ENCODE measurements around the gene RGS18. TPM values are rescaled to one million over a fixed set of nuclear protein-coding genes. Genes with fewer than 3 reads are reported as not detected.

RGS18 gene
- total RNA-seq, 2 donors from 2014 or later = 1.2 to 1.9 TPM

DNA sequence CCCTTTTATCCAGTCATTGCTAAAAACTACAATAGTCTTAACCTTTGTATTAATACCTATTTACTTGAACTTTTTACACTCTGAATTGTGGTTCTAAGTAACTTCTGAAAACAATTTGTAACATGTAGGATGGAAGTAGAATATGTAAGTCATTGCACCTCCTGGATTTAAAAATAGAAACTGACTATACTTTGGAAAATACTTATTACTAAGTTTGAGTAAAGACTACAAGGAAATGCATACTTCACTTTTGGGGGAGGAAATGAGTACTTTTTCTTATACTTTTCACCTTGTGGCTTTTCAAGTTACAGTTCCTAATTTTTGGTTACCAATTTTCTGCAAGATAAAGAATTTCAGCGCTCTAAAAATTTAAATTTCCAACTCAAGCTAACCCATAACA is 8.7 kb downstream of the RGS18 start:
- TF ChIP-seq, protein P1, sequence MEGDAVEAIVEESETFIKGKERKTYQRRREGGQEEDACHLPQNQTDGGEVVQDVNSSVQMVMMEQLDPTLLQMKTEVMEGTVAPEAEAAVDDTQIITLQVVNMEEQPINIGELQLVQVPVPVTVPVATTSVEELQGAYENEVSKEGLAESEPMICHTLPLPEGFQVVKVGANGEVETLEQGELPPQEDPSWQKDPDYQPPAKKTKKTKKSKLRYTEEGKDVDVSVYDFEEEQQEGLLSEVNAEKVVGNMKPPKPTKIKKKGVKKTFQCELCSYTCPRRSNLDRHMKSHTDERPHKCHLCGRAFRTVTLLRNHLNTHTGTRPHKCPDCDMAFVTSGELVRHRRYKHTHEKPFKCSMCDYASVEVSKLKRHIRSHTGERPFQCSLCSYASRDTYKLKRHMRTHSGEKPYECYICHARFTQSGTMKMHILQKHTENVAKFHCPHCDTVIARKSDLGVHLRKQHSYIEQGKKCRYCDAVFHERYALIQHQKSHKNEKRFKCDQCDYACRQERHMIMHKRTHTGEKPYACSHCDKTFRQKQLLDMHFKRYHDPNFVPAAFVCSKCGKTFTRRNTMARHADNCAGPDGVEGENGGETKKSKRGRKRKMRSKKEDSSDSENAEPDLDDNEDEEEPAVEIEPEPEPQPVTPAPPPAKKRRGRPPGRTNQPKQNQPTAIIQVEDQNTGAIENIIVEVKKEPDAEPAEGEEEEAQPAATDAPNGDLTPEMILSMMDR (IDR thresholded peaks at IDR 0.05) = no peak
- no peaks in the 10 kb centered on the region for H3K4me1 ChIP-seq

DNA sequence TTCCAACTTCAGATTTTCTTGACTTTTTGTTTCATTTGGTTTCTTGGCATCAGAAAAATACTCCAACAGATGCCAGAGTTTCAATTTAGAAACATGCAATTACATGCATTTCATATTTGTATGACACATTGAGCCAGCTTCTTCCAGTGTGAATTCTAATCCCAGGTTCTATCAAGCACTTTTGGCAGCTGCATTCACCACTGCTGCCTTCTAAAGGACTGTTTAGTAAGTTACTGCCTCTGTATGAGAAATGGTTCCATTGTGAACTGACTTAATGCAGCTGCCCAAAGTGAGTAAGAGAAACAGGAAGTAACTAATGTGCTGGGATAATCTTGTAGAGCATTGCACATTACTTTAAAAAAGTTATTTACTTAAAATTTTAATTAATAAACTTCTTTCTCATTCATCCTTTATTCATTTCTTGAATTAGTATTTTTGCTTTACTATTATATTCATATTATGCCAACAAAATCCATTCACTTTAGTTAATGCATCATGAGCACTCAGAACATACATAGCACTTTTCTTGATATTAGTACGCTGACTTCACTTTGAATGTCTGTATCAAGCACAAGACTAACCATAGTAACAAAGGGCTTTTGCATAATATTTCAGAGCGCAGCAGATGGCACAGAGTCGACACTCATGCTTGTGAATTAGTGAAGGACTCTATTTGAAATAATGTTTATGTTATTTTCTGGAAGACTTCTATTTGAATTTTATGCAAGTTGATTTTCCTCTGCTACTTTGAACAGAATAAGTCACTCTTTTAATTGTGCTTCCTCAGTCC is 9.8 kb downstream of the RGS18 start:
- TF ChIP-seq, protein P1 (IDR thresholded peaks at IDR 0.05) = no peak

More for the DNA sequence above, 8.7 kb downstream of the RGS18 start:
- H3K36me3 ChIP-seq = no peaks in the 10 kb centered on the region
- no peaks in the 10 kb centered on the region for H3K27me3 ChIP-seq
- no peak overlapping the region for H3K27ac ChIP-seq
- DNase-seq (ENCODE audit: low spot score) = no peak
- no peak overlapping the region for H3K4me3 ChIP-seq
- H3K9me3 ChIP-seq = peaks cover 0 to 8% of the 10 kb centered on the region in 2 donors

GRCh38 chr1:192168964-192169363 is 10.7 kb downstream of the RGS18 start:
- DNase-seq (ENCODE audit: low spot score) = no peak
- Histone ChIP-seq H3K4me3 (no peak overlapping the region), H3K4me1 (no peaks in the 10 kb centered on the region), H3K27ac (no peak overlapping the region), H3K27me3 (no peaks in the 10 kb centered on the region), H3K36me3 (no peaks in the 10 kb centered on the region), H3K9me3 (peaks cover 0 to 8% of the 10 kb centered on the region in 2 donors)
- TF ChIP-seq, protein P1 (IDR thresholded peaks at IDR 0.05) = no peak

More for the DNA sequence above, 9.8 kb downstream of the RGS18 start:
- DNase-seq (ENCODE audit: low spot score) = no peak
- Histone ChIP-seq H3K27ac (no peak overlapping the region), H3K4me3 (no peak overlapping the region), H3K36me3 (no peaks in the 10 kb centered on the region), H3K27me3 (no peaks in the 10 kb centered on the region), H3K9me3 (peaks cover 0 to 8% of the 10 kb centered on the region in 2 donors), H3K4me1 (no peaks in the 10 kb centered on the region)

GRCh38 chr1:192170196-192170984 is 12.1 kb downstream of the RGS18 start:
- no peaks in the 10 kb centered on the region for H3K36me3 ChIP-seq
- no peak overlapping the region for H3K4me3 ChIP-seq
- no peak overlapping the region for H3K27ac ChIP-seq
- TF ChIP-seq, protein P1 (IDR thresholded peaks at IDR 0.05) = no peak
- H3K27me3 ChIP-seq = no peaks in the 10 kb centered on the region
- H3K9me3 ChIP-seq = peaks cover 0 to 3% of the 10 kb centered on the region in 2 donors
- no peaks in the 10 kb centered on the region for H3K4me1 ChIP-seq
- DNase-seq (ENCODE audit: low spot score) = no peak

DNA sequence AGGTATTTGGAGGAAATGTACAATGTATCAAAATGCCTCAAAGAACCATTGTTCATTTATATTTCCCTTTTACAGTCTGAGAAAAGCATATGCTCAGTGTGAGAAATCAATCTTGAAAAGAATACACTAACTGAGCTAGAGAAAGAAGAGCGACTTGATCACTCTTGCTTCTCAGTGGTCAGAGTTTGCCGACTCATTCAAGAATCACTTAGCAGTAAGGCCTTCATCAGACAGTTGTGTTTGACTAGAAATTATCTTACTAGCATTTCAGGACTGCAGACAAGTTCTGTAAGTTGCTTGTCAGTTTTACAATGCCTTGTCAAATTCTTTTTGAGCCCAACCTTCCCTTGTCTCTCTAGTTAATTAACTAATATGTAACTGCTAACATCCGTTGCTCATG is 12.9 kb downstream of the RGS18 start:
- DNase-seq (ENCODE audit: low spot score) = no peak
- no peaks in the 10 kb centered on the region for H3K36me3 ChIP-seq
- H3K27ac ChIP-seq = no peak overlapping the region
- no peaks in the 10 kb centered on the region for H3K4me1 ChIP-seq
- TF ChIP-seq, protein P1 (IDR thresholded peaks at IDR 0.05) = no peak
- H3K27me3 ChIP-seq = no peaks in the 10 kb centered on the region
- H3K9me3 ChIP-seq = no peaks in the 10 kb centered on the region
- no peak overlapping the region for H3K4me3 ChIP-seq

All from right atrium auricular region (tissue), 2 donors.